Osteoblast (primary cell): Measurements from ENCODE around the gene ENGASE. TPM values are rescaled to one million over a fixed set of nuclear protein-coding genes. Genes with fewer than 3 reads are reported as not detected.

ENCODE experiments used
- DNase-seq: peaks from one replicate; pipeline ENCODE4 v3.0.0; 2011; ENCODE audit warnings: low spot score, mixed read lengths; ENCODE audit not compliant: insufficient read length; ENCODE audit errors: missing footprints
- H2AFZ ChIP-seq: 2 replicates; pipeline ENCODE4 v1.6.0; 2011; ENCODE audit warnings: mild to moderate bottlenecking, low read length
- H3K27ac ChIP-seq: 2 replicates; pipeline ENCODE4 v1.5.1; 2011; ENCODE audit warnings: mild to moderate bottlenecking, low read depth, low read length, moderate library complexity
- H3K27me3 ChIP-seq: 2 replicates; pipeline ENCODE4 v1.6.0; 2012; ENCODE audit warnings: mild to moderate bottlenecking, control low read depth, inconsistent platforms, low read length, moderate library complexity; ENCODE audit not compliant: insufficient read depth
- H3K36me3 ChIP-seq: 2 replicates; pipeline ENCODE4 v1.5.1; 2011; ENCODE audit warnings: mild to moderate bottlenecking, low read length, control low read depth, moderate library complexity; ENCODE audit not compliant: insufficient read depth
- H3K4me1 ChIP-seq: 2 replicates; pipeline ENCODE4 v1.5.1; 2011; ENCODE audit warnings: mild to moderate bottlenecking, low read length, control low read depth, moderate library complexity; ENCODE audit not compliant: insufficient read depth
- H3K4me2 ChIP-seq: 2 replicates; pipeline ENCODE4 v1.6.0; 2011; ENCODE audit warnings: mild to moderate bottlenecking, low read length; ENCODE audit not compliant: insufficient read depth
- H3K4me3 ChIP-seq: fragments of 200-600 bp; sonication (generic); 3 replicates; pipeline ENCODE4 v1.5.1; 2012; ENCODE audit warnings: mild to moderate bottlenecking, low read length, inconsistent platforms; ENCODE audit not compliant: insufficient read depth
- H3K79me2 ChIP-seq: 2 replicates; pipeline ENCODE4 v1.6.0; 2012; ENCODE audit warnings: mild to moderate bottlenecking, low read length, control low read depth, inconsistent platforms; ENCODE audit not compliant: insufficient read depth
- H3K9me3 ChIP-seq: 2 replicates; pipeline ENCODE4 v1.5.1; 2011; ENCODE audit warnings: low read depth, low read length, control low read depth
- H4K20me1 ChIP-seq: 2 replicates; pipeline ENCODE4 v1.6.0; 2012; ENCODE audit warnings: mild to moderate bottlenecking, low read length, control low read depth; ENCODE audit not compliant: insufficient read depth
- total RNA-seq: library from RNA; depleted of rRNA; stranded (reverse); fragments of >200 nt; gene quantifications from 2 replicates; pipeline ENCODE4 v1.2.3, GENCODE V29; 2012
- TF ChIP-seq, protein P1 (sequence below): IDR thresholded peaks from 2 replicates; pipeline ENCODE4 v1.5.1; 2011; ENCODE audit warnings: mild to moderate bottlenecking, low read depth, low read length, moderate library complexity; ENCODE audit errors: extremely low read depth

Gene ENGASE
- total RNA-seq, 1 donor = 14.5 TPM

DNA sequence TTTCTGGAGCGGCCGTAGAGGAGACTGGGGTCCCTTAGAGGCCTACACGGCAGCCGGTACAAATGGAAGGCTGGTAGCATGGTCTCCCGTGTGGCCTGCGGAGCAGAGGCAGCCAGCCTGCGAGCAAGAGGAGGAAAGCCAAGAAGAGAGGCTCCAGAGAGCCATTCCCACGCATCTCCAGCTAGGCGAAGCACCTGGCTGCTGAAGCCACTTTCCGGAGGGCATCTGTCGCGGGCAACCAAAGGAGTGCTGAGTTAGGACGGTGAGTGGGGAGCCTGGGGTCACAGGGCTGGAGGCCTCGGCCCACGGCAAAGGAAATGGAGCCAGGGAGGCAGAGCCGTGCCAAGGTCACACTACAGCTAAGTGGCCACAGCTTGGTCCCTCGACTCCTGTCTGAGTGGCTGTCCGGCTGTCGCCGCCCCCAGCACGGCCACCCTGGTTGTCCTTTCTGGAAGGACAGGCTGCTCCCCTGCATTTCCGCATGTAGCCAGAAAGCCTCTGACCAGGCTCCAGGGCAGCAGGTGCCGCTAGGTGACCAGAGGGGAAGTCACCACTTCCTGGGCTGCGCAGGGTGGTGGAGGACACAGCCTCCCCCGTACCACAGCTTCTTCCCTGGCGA lies 33.7 kb downstream of the ENGASE start:
- TF ChIP-seq, protein P1, sequence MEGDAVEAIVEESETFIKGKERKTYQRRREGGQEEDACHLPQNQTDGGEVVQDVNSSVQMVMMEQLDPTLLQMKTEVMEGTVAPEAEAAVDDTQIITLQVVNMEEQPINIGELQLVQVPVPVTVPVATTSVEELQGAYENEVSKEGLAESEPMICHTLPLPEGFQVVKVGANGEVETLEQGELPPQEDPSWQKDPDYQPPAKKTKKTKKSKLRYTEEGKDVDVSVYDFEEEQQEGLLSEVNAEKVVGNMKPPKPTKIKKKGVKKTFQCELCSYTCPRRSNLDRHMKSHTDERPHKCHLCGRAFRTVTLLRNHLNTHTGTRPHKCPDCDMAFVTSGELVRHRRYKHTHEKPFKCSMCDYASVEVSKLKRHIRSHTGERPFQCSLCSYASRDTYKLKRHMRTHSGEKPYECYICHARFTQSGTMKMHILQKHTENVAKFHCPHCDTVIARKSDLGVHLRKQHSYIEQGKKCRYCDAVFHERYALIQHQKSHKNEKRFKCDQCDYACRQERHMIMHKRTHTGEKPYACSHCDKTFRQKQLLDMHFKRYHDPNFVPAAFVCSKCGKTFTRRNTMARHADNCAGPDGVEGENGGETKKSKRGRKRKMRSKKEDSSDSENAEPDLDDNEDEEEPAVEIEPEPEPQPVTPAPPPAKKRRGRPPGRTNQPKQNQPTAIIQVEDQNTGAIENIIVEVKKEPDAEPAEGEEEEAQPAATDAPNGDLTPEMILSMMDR = no peak
- Histone ChIP-seq H3K4me2 (no peak overlapping the region), H4K20me1 (no peaks in the 10 kb centered on the region), H3K9me3 (no peaks in the 10 kb centered on the region), H3K27me3 (peaks cover under 1% of the 10 kb centered on the region), H3K4me1 (no peaks in the 10 kb centered on the region), H3K4me3 (no peak overlapping the region), H3K79me2 (no peaks in the 10 kb centered on the region), H3K36me3 (no peaks in the 10 kb centered on the region), H3K27ac (no peak overlapping the region), H2AFZ (no peak overlapping the region)
- no peak for DNase-seq

DNA sequence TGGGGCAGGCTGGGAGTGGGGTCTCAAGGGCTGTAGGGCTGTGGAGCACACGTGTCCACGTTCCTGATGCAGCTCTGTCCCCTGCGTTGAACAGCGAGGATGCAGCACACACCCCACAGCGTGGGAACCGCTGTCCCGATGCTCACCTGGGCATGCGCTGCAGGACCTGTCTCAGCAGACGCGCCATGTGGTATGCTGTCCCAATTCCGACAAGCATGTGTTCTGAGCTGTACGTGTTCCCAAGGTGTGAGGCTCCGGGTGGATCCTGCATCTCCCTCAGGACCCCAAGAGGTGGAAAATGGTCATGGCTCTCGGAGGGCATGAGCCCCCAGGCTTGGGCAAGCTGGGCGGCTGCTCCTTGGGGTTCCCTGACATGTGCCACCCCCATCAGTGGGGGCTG lies 34.2 kb downstream of the ENGASE start:
- Histone ChIP-seq H3K79me2 (no peaks in the 10 kb centered on the region), H3K27me3 (peaks cover 6% of the 10 kb centered on the region)

DNA sequence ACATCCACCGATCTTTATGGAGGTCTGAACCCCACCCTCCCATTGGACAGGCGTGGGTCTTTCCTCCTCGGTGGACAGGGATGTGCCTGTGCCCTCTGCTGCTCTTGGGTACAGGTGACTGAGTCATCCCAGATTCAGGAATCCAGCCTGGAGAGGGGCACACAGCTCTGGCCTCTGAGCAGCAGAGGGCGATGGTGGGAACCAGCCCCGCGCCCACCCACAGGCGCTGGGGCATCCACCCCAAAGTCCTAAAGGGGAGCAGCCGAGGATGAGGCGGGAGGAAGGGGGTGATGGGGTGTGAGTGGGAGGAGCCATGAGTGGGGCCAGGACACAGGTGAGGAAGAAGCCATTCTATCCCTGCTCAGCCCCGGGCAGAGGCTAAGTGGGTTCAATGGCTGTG lies 35.0 kb downstream of the ENGASE start:
- Histone ChIP-seq H3K27me3 (peaks cover 9% of the 10 kb centered on the region), H3K4me3 (no peak overlapping the region)
- no peak for DNase-seq

More for the DNA sequence above, 34.2 kb downstream of the ENGASE start:
- Histone ChIP-seq H3K4me2 (no peak overlapping the region), H3K4me3 (no peak overlapping the region), H3K4me1 (no peaks in the 10 kb centered on the region), H4K20me1 (no peaks in the 10 kb centered on the region), H3K9me3 (no peaks in the 10 kb centered on the region), H3K27ac (no peak overlapping the region), H2AFZ (no peak overlapping the region), H3K36me3 (no peaks in the 10 kb centered on the region)
- DNase-seq = no peak
- TF ChIP-seq, protein P1 = no peak

DNA sequence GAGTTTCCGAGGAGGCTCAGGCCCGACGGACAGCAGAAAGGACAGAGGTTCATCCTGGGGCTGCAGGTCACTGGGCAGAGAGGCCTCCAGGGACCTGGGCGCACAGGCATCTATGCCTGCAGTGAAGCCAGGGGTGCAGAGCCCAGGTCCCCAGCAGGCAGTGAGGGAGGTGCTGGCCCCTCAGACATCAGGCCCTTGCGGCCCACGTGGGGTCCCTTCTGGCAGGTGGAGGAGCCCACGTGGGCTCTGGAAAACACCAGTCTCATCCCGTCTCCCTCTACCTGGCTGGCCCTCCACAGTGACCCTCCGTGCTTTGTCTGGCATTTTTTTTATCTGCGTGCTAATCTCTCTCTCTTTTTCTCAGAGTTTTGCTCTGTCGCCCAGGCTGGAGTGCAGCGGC lies 36.5 kb downstream of the ENGASE start:
- no peak overlapping the region for H3K27ac ChIP-seq
- peaks cover 9% of the 10 kb centered on the region for H3K27me3 ChIP-seq
- H3K4me2 ChIP-seq = no peak overlapping the region
- H3K9me3 ChIP-seq = no peaks in the 10 kb centered on the region
- no peak for DNase-seq
- no peaks in the 10 kb centered on the region for H3K4me1 ChIP-seq
- TF ChIP-seq, protein P1 = no peak
- H2AFZ ChIP-seq = no peak overlapping the region
- no peaks in the 10 kb centered on the region for H4K20me1 ChIP-seq
- H3K4me3 ChIP-seq = no peak overlapping the region
- no peaks in the 10 kb centered on the region for H3K79me2 ChIP-seq
- H3K36me3 ChIP-seq = no peaks in the 10 kb centered on the region

More for the DNA sequence above, 35.0 kb downstream of the ENGASE start:
- Histone ChIP-seq H4K20me1 (no peaks in the 10 kb centered on the region), H3K4me1 (no peaks in the 10 kb centered on the region), H3K27ac (no peak overlapping the region), H3K4me2 (no peak overlapping the region), H3K36me3 (no peaks in the 10 kb centered on the region), H3K9me3 (no peaks in the 10 kb centered on the region), H3K79me2 (no peaks in the 10 kb centered on the region), H2AFZ (no peak overlapping the region)
- TF ChIP-seq, protein P1 = no peak
